ENCODE measurements around the gene PGAP6.

The PGAP6 gene

GRCh38 chr16:375927-376816 is 5.6 kb downstream of the PGAP6 start:
- no peak for TF ChIP-seq CTCF (IDR thresholded peaks at IDR 0.05; ENCODE audit: low read depth, low read length, missing control alignments)
- no peak overlapping the region for H3K4me3 ChIP-seq (ENCODE audit: low read depth, low read length)
- in situ Hi-C loops (cut with HindIII; ENCODE audit: low sequenced_read_pairs), result no loop called here
- no peak for DNase-seq (ENCODE audit: low read depth)

- H3K4me3 ChIP-seq (ENCODE audit: low read depth, low read length), result no peak overlapping the region
- in situ Hi-C loops (cut with HindIII; ENCODE audit: low sequenced_read_pairs), result no loop called here
- DNase-seq (ENCODE audit: low read depth), result no peak
- no peak for TF ChIP-seq CTCF (IDR thresholded peaks at IDR 0.05; ENCODE audit: low read depth, low read length, missing control alignments)
Measured at GRCh38 chr16:375212-375611, 6.6 kb downstream of the PGAP6 start.

GRCh38 chr16:374616-374926 is 7.2 kb downstream of the PGAP6 start:
- no peak for TF ChIP-seq CTCF (IDR thresholded peaks at IDR 0.05; ENCODE audit: low read depth, low read length, missing control alignments)
- H3K4me3 ChIP-seq (ENCODE audit: low read depth, low read length), result no peak overlapping the region
- no peak for DNase-seq (ENCODE audit: low read depth)
- in situ Hi-C loops (cut with HindIII; ENCODE audit: low sequenced_read_pairs), result no loop called here

GRCh38 chr16:373848-374615 is 7.7 kb downstream of the PGAP6 start:
- no peak for DNase-seq (ENCODE audit: low read depth)
- H3K4me3 ChIP-seq (ENCODE audit: low read depth, low read length), result no peak overlapping the region
- TF ChIP-seq CTCF (IDR thresholded peaks at IDR 0.05; ENCODE audit: low read depth, low read length, missing control alignments), result no peak
- in situ Hi-C loops (cut with HindIII; ENCODE audit: low sequenced_read_pairs), result no loop called here

GRCh38 chr16:373020-373598 is 8.7 kb downstream of the PGAP6 start:
- in situ Hi-C loops (cut with HindIII; ENCODE audit: low sequenced_read_pairs), result no loop called here
- TF ChIP-seq CTCF (IDR thresholded peaks at IDR 0.05; ENCODE audit: low read depth, low read length, missing control alignments), result no peak
- no peak for DNase-seq (ENCODE audit: low read depth)
- H3K4me3 ChIP-seq (ENCODE audit: low read depth, low read length), result no peak overlapping the region

- TF ChIP-seq CTCF (IDR thresholded peaks at IDR 0.05; ENCODE audit: low read depth, low read length, missing control alignments), result no peak
- in situ Hi-C loops (cut with HindIII; ENCODE audit: low sequenced_read_pairs), result no loop called here
- no peak overlapping the region for H3K4me3 ChIP-seq (ENCODE audit: low read depth, low read length)
Measured at GRCh38 chr16:372302-372983, 9.3 kb downstream of the PGAP6 start.

More at GRCh38 chr16:372302-372983, 9.3 kb downstream of the PGAP6 start:
- DNase-seq (ENCODE audit: low read depth), result no peak
